CD4-positive, alpha-beta T cell treated with Interleukin-6 at 100 ng/mL for 8 hours (primary cell): ENCODE measurements around the gene LIF.
"Not testable (repeated sequence)": the region's sequence is repeated elsewhere in the genome, so short reads cannot be mapped to it uniquely, and the experiment has no call there.

ENCODE experiments used
- DNase-seq: peaks from one replicate; pipeline ENCODE4 v3.0.0-alpha.2; 2020; ENCODE audit warnings: mixed read lengths, low spot score

The LIF gene

GRCh38 chr22:30224161-30224857 lies 22.2 kb downstream of the LIF start:
- no peak for DNase-seq

DNA sequence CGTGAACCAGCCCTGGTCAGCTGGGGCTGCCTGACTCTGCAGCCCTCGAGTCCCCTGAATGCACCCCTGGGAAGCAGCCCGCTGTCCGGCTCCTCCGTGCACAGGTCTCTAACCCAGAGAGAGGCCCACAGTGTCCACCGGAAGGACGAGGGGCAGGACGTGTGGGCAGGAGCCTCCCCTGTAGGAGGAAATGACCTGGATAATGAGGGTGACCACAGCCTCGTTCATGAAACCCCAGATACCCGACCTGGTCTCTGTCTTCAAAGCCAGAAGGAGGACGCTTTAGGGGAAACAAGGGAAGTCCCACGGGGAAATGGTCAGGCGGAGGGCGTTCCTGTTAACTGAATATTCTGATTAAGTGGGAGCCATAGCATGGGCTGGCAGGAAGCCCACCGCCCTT lies 23.3 kb downstream of the LIF start:
- DNase-seq: no peak

GRCh38 chr22:30222321-30222720 lies 24.2 kb downstream of the LIF start:
- no peak for DNase-seq

DNA sequence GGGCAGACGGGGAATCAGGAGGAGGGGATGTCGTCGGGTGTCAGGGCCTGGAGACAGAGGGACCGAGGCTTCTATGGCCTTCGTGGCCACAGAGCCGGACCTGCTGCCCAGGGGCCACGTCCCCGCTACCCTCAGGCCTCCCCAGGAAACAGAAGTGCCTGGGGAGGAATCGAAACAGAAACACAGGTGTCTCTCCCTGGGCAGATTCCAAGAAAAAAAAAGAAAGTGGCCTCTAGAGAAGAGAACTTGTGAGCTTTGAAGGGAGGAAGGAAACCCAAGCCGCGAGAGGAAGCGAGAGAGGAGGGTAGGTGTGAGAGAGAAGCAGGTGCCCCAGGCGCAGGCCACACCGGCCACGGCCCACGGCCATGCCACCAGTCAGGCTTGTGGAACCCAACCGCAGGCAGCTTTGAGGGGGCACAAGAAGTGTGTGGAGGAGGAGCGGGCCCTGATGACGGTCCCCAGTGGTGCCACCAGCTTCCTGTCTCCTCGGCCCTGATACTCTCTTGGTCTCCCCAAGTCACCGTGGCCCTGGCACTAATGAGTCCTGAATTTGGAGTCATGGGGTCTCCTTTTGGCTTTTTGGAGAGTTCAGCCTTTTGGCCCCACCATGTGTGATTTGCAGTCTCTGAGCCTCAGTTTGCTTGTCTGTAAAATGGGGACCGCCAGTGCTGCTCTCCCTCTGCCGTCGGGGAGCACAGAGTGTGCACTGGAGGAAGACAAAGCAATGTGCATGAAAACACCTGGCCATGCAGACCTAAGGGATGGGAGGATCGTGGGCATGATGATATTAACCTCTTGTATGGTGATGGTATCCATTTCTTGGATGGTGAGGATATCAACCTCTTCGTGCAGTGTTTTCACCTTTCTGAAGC lies 25.2 kb downstream of the LIF start:
- peak; percentile 63 for DNase-seq

DNA sequence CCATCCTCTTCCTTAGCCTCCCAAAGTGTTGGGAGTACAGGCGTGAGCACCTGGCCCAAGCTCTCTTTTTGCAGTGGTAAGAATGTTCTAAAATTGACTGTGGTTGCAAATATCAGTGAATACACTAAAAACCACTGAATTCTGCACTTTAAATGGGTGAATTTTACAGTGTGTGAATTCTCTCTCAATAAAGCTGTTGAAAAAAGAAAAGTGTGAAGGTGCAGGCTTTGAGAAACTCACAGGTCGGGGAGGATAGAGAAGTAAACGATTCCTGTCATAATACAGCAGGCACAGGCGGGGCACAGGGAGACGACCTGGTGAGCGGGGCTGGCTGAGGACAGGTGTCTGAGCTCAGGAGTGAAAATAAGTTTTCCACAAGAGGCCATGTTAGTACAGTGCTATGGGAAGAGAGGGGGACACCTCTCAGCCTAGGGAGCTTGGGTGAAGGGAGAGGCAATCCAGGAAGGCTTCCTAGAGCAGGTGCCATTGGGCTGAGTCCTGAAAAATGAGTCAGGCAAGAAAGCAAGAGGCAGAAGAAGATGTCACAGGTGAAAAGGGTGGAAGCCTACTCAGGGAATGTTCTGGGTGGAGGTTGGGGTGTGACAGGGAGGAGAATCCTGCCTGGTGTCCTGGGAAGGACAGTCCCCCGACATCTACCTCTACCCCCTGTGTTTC lies 26.1 kb downstream of the LIF start:
- no peak for DNase-seq

- no peak for DNase-seq
Observed at GRCh38 chr22:30219668-30220278, 26.8 kb downstream of the LIF start.

GRCh38 chr22:30219049-30219654 lies 27.4 kb downstream of the LIF start:
- no peak for DNase-seq

GRCh38 chr22:30217698-30218560 lies 28.6 kb downstream of the LIF start:
- no peak for DNase-seq

GRCh38 chr22:30216710-30217109 lies 29.8 kb downstream of the LIF start:
- no peak for DNase-seq

GRCh38 chr22:30216272-30216671 lies 30.3 kb downstream of the LIF start:
- not testable (repeated sequence) for DNase-seq

GRCh38 chr22:30214703-30215407 lies 31.7 kb downstream of the LIF start:
- DNase-seq: no peak

DNA sequence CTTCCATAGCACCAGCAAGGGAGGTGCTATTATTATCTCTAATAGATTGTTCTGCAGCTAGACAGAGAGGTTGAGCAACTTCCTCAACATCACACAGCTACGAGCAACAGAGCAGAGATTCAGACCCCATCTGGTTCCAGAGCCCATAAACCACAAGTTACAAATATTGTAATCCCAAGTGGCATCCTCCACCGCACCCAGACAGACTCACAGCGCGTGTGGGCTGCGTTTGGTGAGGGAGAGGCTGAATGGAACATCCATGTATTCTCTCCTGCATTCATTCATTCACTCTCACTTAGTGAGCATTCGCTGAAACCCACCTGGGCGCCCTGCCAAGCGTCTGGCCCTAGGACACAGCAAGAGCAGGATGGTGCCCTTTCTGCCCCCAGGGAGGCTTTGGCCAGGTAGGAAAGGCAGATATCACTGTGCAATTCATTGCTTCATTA lies 33.5 kb downstream of the LIF start:
- no peak for DNase-seq

DNA sequence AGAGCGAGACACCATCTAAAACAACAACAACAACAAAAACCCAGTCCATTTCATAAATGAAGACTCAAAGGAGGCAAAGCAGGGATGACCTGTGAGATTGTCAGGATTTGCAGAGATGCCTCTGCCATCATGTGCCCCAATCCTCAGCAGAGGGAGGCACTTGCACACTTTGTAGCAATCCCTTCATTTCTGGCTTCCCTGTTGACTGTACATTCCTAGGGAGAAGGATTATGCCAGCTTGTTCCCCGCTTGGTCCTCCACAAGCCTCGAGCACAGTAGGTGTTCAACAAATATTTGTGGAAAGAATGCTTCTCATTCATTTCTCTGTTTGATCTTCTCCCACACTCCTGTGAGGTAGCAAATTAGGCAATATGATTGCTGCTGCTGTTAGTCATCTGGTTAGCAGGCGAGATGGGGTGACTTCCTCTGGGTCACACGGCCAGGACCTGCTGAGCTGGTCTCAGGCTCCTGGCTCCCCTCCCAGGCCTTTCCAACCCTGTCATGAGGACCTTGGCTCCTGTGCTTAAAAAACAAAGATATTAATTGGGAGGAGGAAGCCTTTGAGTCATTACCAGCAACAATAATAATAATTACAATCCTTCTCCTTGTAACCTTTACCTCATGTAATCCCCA lies 34.1 kb downstream of the LIF start:
- DNase-seq: no peak

DNA sequence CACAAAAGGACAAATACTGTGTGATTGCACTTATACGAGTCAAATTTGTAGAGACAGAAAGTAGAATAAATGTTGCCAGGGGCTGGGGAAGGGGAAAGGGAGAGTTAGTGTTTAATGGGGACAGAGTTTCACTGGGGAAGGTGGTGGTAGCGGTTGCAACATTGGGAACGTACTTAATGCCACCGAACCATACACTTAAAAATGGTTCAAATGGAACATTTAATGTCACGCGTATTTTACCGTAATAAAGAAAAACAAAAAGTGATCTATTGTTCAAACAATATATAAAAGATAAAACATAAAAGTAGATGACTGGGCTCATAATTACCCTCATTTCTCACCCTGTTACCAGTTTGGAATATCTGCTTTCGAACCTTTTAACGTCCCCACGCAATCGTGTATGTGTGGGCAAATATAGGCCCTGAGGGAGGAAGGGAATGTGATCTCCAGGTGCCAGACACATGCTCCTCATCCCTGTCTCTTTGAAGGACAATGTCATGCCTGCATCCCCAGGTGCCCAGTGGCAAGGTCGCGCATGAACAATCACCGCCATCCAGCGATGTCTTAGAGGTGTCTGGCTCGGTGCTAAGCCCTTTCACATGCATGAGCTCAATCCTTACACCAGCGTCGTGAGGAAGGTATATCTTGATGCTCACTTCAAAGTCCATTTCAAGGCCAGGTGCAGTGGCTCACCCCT lies 35.3 kb downstream of the LIF start:
- DNase-seq: no peak

GRCh38 chr22:30210235-30210909 lies 36.2 kb downstream of the LIF start:
- DNase-seq: no peak

GRCh38 chr22:30209642-30210041 lies 36.9 kb downstream of the LIF start:
- no peak for DNase-seq

DNA sequence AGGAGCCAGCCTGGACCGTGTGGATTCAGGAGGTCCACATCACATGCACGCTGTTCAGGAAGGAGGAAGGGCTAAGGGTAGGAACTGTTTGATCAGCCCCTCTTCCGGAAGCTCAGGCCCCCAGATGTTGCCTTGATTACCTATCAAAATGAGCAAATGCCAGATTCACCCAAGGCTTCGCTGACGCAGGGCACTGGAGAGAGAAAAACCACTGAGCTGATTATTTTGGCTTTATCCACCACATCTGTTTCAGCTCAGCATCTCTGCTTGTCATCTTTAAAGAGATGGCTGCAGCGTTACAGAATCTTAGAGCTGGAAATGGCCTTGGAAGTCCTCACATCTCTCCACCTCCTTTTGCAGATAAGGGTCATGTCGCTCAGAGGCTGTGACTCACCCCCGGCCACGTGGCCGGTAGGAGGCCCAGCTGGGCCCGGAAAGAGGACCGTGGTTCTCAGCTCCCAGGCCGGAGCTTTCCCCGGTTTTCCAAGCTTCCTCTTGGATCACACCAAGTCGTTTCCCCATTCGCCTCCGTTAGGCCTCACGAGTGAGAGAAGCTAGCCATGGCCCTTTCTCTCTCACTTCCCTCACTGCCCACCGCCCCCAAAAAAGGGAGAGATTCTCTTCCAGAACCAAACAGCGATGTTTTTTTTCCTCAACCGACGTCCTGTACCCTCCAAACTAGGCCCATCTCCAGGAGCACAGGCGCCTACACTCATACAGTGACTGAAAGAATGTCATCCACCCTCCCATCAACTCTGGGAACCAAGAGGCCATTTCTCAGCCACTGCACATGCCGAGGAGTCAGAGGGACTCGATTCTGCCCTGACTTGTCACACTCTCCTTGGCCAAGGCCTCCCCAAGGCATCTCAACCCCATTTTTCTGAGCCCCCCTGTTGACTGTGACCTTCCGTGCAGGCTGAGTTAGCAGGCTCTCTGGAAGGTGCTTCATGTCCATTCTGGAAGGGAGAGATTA lies 37.6 kb downstream of the LIF start:
- no peak for DNase-seq
